NCI-H1417 treated with DMSO at 0.1 percent for 48 hours (cell line): ENCODE results near the gene SLC35C1.

ENCODE experiments used
- DNase-seq: peaks from one replicate; lab custom pipeline; 2025; lab: John Stamatoyannopoulos, UW

SLC35C1 gene

GRCh38 chr11:45846974-45847910 is 42.3 kb downstream of the SLC35C1 start, which contains the start of gene CRY2:
CRY2 (plus strand) TSS chr11:45847475; CDS start chr11:45847491, 16 bp downstream.
- DNase-seq = peak; percentile 82

- DNase-seq = no peak
Measured at GRCh38 chr11:45847911-45848316, 43.0 kb downstream of the SLC35C1 start.

GRCh38 chr11:45848654-45849081 is 43.7 kb downstream of the SLC35C1 start:
- DNase-seq = no peak

- DNase-seq = no peak
Measured at GRCh38 chr11:45850446-45850845, 45.5 kb downstream of the SLC35C1 start.

DNA sequence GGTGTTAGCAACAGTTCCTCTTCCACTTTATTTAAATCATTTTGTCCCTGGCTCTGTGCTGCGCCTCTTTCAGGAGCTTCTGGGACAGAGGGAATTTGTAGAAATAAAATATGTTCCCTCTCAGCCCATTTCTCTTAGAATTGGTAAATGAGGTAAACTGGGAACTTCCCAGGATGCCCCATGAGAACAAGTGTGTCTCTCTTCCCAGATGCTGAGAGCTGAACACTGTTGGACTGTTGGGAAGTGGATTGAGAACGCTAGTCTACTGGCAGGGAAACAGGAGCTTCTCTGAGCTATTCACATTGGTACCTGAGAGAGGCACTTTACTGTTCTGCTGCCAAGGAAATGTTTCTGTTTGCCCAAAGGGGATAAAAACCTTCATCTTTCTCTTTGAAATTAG is 46.3 kb downstream of the SLC35C1 start:
- no peak for DNase-seq

DNA sequence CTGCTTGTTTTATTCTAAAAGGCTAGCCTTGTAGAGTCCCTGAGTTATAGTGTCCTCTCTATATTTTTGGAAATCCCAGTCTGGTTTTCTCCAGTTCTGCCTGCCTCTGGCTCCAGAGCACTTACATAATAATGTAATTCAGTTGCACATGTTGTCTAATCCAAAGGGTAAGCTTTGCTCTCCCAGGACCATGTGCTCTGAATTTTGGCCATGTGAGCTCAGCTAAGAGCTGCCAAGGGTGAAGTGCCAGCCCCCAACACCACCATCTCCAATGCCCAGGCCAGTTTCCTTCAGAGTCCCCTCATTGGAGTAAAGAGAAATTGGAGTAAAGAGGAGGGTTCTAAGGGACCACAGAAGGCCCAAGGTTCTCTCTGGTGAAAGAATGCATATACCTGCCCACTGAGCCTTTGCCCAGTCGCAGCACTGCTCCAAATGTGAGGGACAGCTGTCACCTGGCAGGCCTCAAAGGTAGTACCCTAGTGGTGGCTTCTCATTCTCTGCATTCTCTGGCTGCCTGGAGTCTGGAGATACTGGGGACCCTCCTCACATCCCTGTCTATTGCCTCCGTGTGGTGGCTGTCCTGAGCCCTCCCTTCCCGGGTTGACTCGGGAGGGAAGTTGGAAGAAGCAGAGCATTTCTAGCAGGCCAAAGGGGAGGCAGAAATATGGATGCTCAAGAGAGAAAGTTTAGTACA is 47.2 kb downstream of the SLC35C1 start:
- DNase-seq = no peak

- DNase-seq = no peak
Measured at GRCh38 chr11:45852712-45853101, 47.8 kb downstream of the SLC35C1 start.

- no peak for DNase-seq
Measured at GRCh38 chr11:45853332-45854219, 48.6 kb downstream of the SLC35C1 start.

DNA sequence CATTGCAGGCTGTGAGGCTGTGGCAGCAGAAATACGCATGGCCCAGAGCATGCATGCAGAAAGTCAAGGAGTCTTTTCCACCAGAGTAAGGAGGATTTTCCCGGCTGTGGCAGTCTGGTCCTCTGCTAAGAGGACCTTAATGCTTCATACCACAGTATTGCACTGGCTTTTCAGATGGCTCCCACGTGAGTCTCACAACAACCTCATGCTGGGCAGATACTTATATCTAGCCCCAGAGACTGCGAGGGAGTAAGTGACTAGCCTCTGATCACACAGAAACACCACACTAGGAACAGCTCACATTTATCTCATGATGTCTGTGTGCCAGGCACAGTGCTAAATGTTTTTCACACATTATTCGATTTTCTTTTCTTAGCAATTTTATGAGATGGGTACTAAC is 50.4 kb downstream of the SLC35C1 start:
- DNase-seq = no peak

GRCh38 chr11:45856044-45856468 is 51.1 kb downstream of the SLC35C1 start:
- no peak for DNase-seq

GRCh38 chr11:45857961-45858474 is 53.1 kb downstream of the SLC35C1 start:
- DNase-seq = no peak

GRCh38 chr11:45858751-45859398 is 53.9 kb downstream of the SLC35C1 start:
- no peak for DNase-seq

DNA sequence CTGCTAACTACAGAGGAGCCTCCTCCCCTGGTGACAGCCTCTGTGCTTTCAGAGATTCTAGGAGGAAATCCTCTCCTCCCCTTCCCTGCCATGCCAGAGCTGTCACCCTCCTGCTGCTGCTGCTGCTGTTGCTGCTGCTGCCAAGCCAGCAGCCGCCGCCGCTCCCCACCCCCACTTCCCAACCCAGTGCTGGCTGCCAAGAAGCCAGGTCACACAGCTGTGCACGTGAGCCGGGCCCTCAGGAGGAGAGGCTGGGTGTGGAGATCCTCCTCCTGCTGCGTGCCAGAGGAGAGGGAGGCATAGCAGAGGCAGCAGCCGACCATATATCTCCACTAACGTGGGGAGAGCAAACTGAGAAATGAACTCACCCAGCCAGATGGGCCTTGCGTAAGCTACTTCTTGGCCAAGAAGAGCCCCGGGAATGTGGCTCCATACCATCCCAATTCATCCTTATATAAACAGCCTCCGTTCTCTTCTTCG is 54.8 kb downstream of the SLC35C1 start:
- DNase-seq = no peak

GRCh38 chr11:45860348-45860747 is 55.4 kb downstream of the SLC35C1 start:
- DNase-seq = no peak

GRCh38 chr11:45860764-45861510 is 56.0 kb downstream of the SLC35C1 start:
- DNase-seq = no peak
